ENCODE data around the gene MMS22L. TPM values are rescaled to one million over a fixed set of nuclear protein-coding genes. Genes with fewer than 3 reads are reported as not detected.
A peak's percentile ranks its signal among the peaks of the same experiment; 100 is the strongest.

MMS22L gene, protein sequence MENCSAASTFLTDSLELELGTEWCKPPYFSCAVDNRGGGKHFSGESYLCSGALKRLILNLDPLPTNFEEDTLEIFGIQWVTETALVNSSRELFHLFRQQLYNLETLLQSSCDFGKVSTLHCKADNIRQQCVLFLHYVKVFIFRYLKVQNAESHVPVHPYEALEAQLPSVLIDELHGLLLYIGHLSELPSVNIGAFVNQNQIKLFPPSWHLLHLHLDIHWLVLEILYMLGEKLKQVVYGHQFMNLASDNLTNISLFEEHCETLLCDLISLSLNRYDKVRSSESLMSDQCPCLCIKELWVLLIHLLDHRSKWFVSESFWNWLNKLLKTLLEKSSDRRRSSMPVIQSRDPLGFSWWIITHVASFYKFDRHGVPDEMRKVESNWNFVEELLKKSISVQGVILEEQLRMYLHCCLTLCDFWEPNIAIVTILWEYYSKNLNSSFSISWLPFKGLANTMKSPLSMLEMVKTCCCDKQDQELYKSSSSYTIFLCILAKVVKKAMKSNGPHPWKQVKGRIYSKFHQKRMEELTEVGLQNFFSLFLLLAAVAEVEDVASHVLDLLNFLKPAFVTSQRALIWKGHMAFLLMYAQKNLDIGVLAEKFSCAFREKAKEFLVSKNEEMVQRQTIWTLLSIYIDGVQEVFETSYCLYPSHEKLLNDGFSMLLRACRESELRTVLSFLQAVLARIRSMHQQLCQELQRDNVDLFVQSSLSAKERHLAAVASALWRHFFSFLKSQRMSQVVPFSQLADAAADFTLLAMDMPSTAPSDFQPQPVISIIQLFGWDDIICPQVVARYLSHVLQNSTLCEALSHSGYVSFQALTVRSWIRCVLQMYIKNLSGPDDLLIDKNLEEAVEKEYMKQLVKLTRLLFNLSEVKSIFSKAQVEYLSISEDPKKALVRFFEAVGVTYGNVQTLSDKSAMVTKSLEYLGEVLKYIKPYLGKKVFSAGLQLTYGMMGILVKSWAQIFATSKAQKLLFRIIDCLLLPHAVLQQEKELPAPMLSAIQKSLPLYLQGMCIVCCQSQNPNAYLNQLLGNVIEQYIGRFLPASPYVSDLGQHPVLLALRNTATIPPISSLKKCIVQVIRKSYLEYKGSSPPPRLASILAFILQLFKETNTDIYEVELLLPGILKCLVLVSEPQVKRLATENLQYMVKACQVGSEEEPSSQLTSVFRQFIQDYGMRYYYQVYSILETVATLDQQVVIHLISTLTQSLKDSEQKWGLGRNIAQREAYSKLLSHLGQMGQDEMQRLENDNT
- 10.5 TPM for polyA plus RNA-seq (2013, experiment 1 of 2)
- 11.6 TPM for polyA plus RNA-seq (2013, experiment 2 of 2)

DNA sequence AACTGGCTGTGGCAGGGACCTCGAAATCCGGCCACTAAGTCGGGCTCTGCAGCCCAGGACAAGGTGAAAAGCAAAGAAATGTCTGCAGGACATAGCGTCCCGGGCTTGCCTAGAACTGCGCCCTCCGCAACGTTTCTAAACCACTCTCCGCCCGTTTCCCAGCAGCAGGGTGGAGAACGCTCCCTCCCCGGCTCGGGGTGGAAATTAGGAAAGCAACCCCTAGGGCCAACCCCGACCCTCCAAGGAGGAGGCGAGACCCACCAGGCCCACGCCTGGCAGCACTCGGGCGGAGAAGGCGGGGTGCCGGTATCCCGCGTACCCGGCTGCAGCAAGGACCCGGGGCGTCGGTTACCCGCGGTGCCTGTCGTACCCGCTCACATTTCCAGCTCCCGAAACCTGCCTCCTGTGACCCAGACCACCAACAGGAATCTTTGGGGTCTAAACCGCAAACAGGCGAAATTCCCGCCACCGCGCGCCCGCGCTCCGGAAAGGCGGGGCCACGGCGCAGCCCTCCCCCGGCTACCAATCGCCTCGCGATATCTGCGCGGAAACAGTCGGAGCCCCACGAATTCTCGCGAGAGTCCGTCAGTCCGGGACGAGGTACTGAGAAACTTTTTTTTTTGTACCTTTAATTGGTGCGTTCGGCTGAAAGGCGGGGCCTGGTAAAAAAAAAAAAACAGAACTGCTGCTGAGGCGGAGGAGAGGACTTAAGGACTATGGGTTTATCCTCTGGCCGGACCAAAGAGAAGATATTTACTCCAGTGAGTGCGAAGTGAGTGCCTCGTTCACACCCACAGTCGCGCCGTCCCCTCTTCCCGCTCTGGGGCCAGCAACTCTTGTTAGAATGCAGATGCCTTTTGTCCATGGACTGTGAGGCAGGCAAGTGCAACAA lies at the start of gene MMS22L:
MMS22L (minus strand) TSS at position 491 of the 892 bp plus-strand sequence. CDS start 739 bp downstream, outside the sequence.
- H3K4me3 ChIP-seq (ENCODE audit: extremely low read depth, insufficient read depth, low read length, poor library complexity, severe bottlenecking), result peak within 1 kb of the TSS; percentile 82
- H3K9me3 ChIP-seq (ENCODE audit: control insufficient read depth, low read length), result no peaks in the 10 kb centered on the region
- H3K4me1 ChIP-seq (ENCODE audit: control insufficient read depth, insufficient read depth, low read length, poor library complexity, severe bottlenecking), result no peaks in the 10 kb centered on the region
- H3K27ac ChIP-seq (ENCODE audit: low read depth, low read length, severe bottlenecking), result peak within 1 kb of the TSS; percentile 77
- WGBS, 2 experiments (ENCODE audit: insufficient coverage in 2 of 2), result 0% methylated on average over 60 to 66 of the region's 67 CpGs
- H3K36me3 ChIP-seq (ENCODE audit: control insufficient read depth, insufficient read depth, low read length), result peaks cover 17% of the 10 kb centered on the region

DNA sequence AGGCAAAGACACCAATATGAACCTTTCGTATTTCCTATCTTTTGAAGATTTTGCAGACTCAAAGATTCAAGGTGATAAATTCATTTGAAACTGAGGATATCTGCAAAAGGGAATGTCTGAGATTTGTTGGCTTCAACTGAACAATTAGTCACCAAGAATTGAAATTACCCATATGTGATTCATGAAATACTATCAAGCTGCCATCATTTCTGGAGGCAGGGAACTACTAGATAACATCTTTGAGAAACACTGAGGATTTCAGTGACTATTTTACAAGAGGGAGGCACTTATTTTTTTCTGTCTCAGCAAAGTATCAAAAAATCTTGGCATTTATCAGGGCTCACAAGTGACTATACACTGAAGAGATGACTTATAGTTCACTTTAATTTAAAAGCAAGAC lies 39.8 kb upstream of the MMS22L start:
- Histone ChIP-seq H3K9me3 (ENCODE audit: control insufficient read depth, low read length) (no peaks in the 10 kb centered on the region), H3K4me1 (ENCODE audit: control insufficient read depth, insufficient read depth, low read length, poor library complexity, severe bottlenecking) (no peaks in the 10 kb centered on the region), H3K36me3 (ENCODE audit: control insufficient read depth, insufficient read depth, low read length) (no peaks in the 10 kb centered on the region), H3K4me3 (ENCODE audit: extremely low read depth, insufficient read depth, low read length, poor library complexity, severe bottlenecking) (no peak overlapping the region), H3K27ac (ENCODE audit: low read depth, low read length, severe bottlenecking) (no peak overlapping the region)
- WGBS, 2 experiments (ENCODE audit: insufficient coverage in 2 of 2), result no CpG with 5 or more reads among the region's 1 CpG

DNA sequence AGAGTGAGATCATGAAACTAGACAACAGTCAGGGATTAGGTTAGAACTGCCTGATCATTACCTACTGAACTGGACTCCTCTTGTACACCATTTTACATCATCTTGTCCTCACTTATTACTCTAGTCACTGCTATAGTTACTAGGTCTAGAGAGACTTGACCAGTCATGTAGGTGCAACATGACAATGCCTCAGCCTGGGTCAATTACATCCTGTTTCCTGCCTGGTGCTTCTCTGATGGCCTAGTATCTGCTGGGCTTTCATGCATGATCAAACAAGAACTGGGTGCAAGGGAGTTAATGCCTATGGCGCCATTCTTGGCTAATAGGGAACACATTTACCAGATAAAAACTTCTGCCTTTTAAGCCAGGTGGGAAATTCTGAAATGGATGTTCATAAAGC lies 39.2 kb upstream of the MMS22L start:
- Histone ChIP-seq H3K4me3 (ENCODE audit: extremely low read depth, insufficient read depth, low read length, poor library complexity, severe bottlenecking) (no peak overlapping the region), H3K9me3 (ENCODE audit: control insufficient read depth, low read length) (no peaks in the 10 kb centered on the region), H3K4me1 (ENCODE audit: control insufficient read depth, insufficient read depth, low read length, poor library complexity, severe bottlenecking) (no peaks in the 10 kb centered on the region), H3K27ac (ENCODE audit: low read depth, low read length, severe bottlenecking) (no peak overlapping the region), H3K36me3 (ENCODE audit: control insufficient read depth, insufficient read depth, low read length) (no peaks in the 10 kb centered on the region)
- WGBS, 2 experiments (ENCODE audit: insufficient coverage in 2 of 2), result no CpG with 5 or more reads among the region's 1 CpG

DNA sequence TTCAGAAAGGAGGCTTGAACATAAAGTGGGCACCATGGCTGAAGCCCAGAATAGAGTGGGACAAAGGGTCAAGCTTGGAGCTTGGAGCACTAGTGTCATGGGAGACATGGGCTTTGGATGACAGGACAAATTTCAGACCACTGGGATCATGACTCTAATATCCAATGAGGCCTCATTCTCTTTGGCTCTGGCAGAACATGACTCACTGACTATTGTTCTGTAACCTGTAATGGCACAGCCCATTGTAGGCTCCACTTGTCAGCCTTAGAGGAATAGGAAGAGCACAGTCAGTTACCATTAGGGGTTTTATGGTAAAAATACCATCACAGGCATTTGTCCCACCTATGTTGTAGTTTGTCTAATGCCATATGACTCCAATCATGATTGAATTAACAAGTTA lies 34.0 kb upstream of the MMS22L start:
- no peaks in the 10 kb centered on the region for H3K4me1 ChIP-seq (ENCODE audit: control insufficient read depth, insufficient read depth, low read length, poor library complexity, severe bottlenecking)
- no peak overlapping the region for H3K27ac ChIP-seq (ENCODE audit: low read depth, low read length, severe bottlenecking)
- no peak overlapping the region for H3K4me3 ChIP-seq (ENCODE audit: extremely low read depth, insufficient read depth, low read length, poor library complexity, severe bottlenecking)
- no peaks in the 10 kb centered on the region for H3K9me3 ChIP-seq (ENCODE audit: control insufficient read depth, low read length)
- no peaks in the 10 kb centered on the region for H3K36me3 ChIP-seq (ENCODE audit: control insufficient read depth, insufficient read depth, low read length)

DNA sequence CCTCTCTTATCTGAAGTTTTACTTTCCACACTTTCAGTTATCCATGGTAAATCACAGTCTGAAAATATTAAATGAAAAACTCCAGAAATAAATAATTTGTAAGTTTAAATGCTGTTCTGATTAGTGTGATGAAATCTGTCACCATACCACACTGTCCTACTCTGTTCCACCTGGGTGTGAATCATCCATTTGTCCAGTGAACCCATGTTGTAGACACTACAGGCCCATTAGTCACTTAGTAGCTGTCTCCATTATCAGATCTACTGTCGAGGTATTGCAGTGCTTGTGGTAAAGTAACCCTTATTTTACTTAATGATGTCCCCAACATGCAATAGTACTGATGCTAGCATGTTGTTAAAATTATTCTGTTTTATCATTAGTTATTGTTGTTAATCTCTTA lies 29.2 kb upstream of the MMS22L start:
- no peak overlapping the region for H3K27ac ChIP-seq (ENCODE audit: low read depth, low read length, severe bottlenecking)
- H3K36me3 ChIP-seq (ENCODE audit: control insufficient read depth, insufficient read depth, low read length), result no peaks in the 10 kb centered on the region
- no peaks in the 10 kb centered on the region for H3K4me1 ChIP-seq (ENCODE audit: control insufficient read depth, insufficient read depth, low read length, poor library complexity, severe bottlenecking)
- no peak overlapping the region for H3K4me3 ChIP-seq (ENCODE audit: extremely low read depth, insufficient read depth, low read length, poor library complexity, severe bottlenecking)
- no CpG with 5 or more reads among the region's 1 CpG for WGBS, 2 experiments (ENCODE audit: insufficient coverage in 2 of 2)
- H3K9me3 ChIP-seq (ENCODE audit: control insufficient read depth, low read length), result no peaks in the 10 kb centered on the region

DNA sequence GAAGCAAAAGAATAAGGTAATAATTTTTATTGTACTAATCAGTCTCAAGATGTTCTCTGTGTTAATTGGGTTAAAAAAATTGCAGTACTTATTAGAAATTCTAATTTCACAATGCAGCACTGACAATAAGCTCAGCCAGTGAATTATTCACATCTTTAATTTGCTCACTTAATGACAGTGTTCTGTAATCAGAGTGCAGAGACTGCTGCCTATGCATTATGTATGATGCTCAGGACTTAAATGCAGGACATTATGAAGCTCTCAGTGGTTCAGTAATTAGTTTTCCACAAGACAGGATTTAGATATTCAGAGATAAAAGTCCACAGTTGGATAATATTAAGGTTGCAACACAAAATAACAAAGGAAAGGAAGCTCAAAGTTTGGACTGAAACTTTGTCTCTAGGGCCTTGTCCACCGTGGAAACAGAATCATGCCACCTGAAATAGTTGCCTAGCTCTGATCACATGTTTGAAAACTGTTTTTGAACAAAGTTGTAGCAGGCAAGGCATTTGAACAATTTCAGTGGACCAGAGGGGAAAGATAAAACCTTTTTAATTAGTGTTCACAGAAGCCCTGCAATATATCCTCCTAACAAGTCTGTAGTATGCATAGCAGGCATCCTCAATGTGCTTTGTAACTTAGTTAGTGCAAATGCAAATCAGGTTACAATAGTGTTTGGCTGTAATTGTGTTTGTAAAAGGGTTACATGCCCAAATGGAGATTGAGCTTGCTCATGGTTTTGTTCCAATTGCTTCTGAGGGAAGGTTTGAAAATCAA lies 23.7 kb upstream of the MMS22L start:
- no peaks in the 10 kb centered on the region for H3K36me3 ChIP-seq (ENCODE audit: control insufficient read depth, insufficient read depth, low read length)
- no peak overlapping the region for H3K27ac ChIP-seq (ENCODE audit: low read depth, low read length, severe bottlenecking)
- WGBS, 2 experiments (ENCODE audit: insufficient coverage in 2 of 2), result 89% methylated on average over 1 of the region's 1 CpG
- H3K9me3 ChIP-seq (ENCODE audit: control insufficient read depth, low read length), result no peaks in the 10 kb centered on the region
- no peaks in the 10 kb centered on the region for H3K4me1 ChIP-seq (ENCODE audit: control insufficient read depth, insufficient read depth, low read length, poor library complexity, severe bottlenecking)
- H3K4me3 ChIP-seq (ENCODE audit: extremely low read depth, insufficient read depth, low read length, poor library complexity, severe bottlenecking), result no peak overlapping the region

DNA sequence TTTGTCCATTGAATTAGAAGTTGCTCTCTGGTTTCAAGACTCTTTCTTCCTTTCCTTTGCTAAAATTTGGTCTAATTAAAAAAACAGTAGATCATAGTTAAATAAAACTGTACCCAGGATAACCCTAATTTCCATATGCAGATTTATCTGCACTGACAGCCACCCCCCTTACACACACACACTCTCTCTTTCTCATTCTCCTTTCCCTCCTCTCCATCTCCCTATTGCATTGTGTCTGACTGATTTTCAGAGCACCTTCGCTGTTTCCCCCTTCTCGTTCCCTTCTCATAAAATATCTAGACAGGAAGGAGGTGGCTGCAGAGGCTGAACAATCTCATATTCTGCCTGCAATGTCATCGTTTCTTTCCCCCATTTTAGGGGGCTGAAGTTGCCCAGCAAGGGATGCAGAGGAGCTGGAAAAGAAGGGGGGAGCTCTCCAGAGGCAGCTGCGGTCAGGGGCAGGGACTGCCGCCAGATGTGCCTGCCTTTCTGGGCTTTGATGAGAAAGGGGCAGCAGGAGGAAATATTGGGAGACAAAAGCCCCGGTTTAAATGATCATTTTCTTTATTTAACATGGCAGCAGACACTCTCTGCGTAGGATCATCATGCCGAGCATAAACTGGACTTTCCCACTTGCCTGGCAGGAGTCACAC lies 22.5 kb upstream of the MMS22L start:
- no peaks in the 10 kb centered on the region for H3K4me1 ChIP-seq (ENCODE audit: control insufficient read depth, insufficient read depth, low read length, poor library complexity, severe bottlenecking)
- H3K36me3 ChIP-seq (ENCODE audit: control insufficient read depth, insufficient read depth, low read length), result no peaks in the 10 kb centered on the region
- no peak overlapping the region for H3K4me3 ChIP-seq (ENCODE audit: extremely low read depth, insufficient read depth, low read length, poor library complexity, severe bottlenecking)
- WGBS, 2 experiments (ENCODE audit: insufficient coverage in 2 of 2), result 54 to 91% methylated on average over 4 to 6 of the region's 8 CpGs
- no peaks in the 10 kb centered on the region for H3K9me3 ChIP-seq (ENCODE audit: control insufficient read depth, low read length)
- no peak overlapping the region for H3K27ac ChIP-seq (ENCODE audit: low read depth, low read length, severe bottlenecking)

DNA sequence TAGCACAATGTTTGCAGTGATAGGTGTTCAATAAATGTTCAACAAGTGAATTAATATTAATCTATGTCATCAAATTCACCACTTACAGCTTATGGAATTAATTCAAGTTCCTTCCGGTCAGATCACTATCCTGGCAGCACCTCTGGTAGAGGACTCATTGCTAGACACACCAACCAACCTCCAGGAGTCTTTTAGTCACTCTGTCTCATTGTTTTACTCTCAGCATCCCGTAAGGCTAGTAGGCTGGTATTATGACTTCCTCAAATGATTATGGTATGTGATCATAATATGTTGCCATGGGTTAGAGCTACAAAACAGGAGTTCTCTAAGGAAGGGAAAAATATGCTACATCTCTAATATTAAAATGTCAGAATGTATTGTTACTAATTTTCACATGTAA lies 21.7 kb upstream of the MMS22L start:
- Histone ChIP-seq H3K36me3 (ENCODE audit: control insufficient read depth, insufficient read depth, low read length) (no peaks in the 10 kb centered on the region), H3K27ac (ENCODE audit: low read depth, low read length, severe bottlenecking) (no peak overlapping the region), H3K9me3 (ENCODE audit: control insufficient read depth, low read length) (no peaks in the 10 kb centered on the region), H3K4me1 (ENCODE audit: control insufficient read depth, insufficient read depth, low read length, poor library complexity, severe bottlenecking) (no peaks in the 10 kb centered on the region), H3K4me3 (ENCODE audit: extremely low read depth, insufficient read depth, low read length, poor library complexity, severe bottlenecking) (no peak overlapping the region)
- WGBS, 2 experiments (ENCODE audit: insufficient coverage in 2 of 2), result 83 to 100% methylated on average over 1 of the region's 2 CpGs

DNA sequence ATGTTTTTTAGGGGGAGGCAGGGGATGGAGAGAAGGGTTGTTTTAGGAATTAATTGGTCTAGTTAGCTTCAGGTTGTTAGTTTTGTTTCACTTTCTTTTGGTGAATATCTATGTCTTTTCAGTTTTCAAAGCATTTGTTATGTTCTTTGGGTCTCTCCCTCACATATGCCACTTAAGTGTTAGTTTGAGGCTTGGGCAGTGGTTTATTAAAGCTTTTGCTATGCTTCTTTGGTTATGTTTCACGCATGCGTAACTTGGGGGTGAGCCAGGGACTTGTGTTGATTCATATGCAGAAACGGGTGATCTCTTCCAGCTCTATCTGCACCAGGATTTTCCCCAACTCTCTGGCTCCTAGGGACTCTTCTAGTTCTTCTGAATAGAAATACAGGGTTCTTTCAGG lies 11.4 kb upstream of the MMS22L start:
- no CpG with 5 or more reads among the region's 3 CpGs for WGBS, 2 experiments (ENCODE audit: insufficient coverage in 2 of 2)

More for the DNA sequence above, 11.4 kb upstream of the MMS22L start:
- H3K4me3 ChIP-seq (ENCODE audit: extremely low read depth, insufficient read depth, low read length, poor library complexity, severe bottlenecking), result no peak overlapping the region
- H3K27ac ChIP-seq (ENCODE audit: low read depth, low read length, severe bottlenecking), result no peak overlapping the region
- H3K4me1 ChIP-seq (ENCODE audit: control insufficient read depth, insufficient read depth, low read length, poor library complexity, severe bottlenecking), result no peaks in the 10 kb centered on the region
- no peaks in the 10 kb centered on the region for H3K36me3 ChIP-seq (ENCODE audit: control insufficient read depth, insufficient read depth, low read length)
- H3K9me3 ChIP-seq (ENCODE audit: control insufficient read depth, low read length), result peaks cover 4% of the 10 kb centered on the region

Measured in mesodermal cell (in vitro differentiated cells).